ENCODE results near the gene TNIP3. TPM values are rescaled to one million over a fixed set of nuclear protein-coding genes. Genes with fewer than 3 reads are reported as not detected.

TNIP3 gene
- total and polyA plus RNA-seq, 9 of the 15 experiments (the other 6 are each of a cell fraction or from before 2014, with no cell fraction given): 0.14 TPM; not detected in 8

DNA sequence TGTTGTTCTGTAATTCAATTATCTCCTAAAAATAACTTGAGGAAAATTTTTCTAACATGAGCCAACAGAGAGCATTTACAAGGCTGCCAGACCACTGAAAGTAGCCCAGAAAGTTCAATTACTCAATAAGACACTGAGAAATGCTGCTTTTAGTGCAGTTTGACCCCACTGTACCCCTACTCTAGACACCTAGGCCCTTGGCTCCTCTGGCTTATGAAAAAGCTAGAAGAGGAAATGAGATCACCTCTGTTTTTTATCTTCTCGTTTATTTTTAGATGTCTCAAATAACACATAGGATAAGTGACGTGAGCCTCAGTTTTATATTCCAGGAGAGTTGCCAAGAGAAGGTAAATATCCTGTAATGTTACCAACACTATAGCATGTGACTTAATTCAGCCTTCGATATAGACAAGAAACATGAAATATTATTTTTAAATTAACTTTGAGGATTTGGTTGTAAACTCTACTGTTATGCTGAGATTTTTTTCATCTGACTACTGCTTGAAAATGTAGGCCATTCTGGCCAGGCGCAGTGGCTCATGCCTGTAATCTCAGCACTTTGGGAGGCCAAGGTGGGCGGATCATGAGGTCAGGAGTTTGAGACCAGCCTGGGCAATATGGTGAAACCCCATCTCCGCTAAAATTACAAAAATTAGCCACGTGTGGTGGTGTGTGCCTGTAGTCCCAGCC lies 24.4 kb downstream of the TNIP3 start:
- in situ Hi-C loops (cut with MboI): no loop called here
- H3K9ac ChIP-seq (ENCODE audit: insufficient read depth in 1 of 2, low read depth in 2 of 2, low read length in 2 of 2): no peak overlapping the region
- H3K27ac ChIP-seq (ENCODE audit: extremely low read depth, low read depth, low read length): no peak overlapping the region
- intact Hi-C loops (cut with micrococcal nuclease): no loop called here
- no peak for ATAC-seq
- H3K27me3 ChIP-seq (ENCODE audit: control insufficient read depth in 2 of 2, insufficient read depth in 2 of 2, low read length in 2 of 2): no peaks in the 10 kb centered on the region
- no peak for DNase-seq (ENCODE audit: extremely low read depth in 1 of 4, low spot score in 3 of 4)
- TF ChIP-seq, protein P1, sequence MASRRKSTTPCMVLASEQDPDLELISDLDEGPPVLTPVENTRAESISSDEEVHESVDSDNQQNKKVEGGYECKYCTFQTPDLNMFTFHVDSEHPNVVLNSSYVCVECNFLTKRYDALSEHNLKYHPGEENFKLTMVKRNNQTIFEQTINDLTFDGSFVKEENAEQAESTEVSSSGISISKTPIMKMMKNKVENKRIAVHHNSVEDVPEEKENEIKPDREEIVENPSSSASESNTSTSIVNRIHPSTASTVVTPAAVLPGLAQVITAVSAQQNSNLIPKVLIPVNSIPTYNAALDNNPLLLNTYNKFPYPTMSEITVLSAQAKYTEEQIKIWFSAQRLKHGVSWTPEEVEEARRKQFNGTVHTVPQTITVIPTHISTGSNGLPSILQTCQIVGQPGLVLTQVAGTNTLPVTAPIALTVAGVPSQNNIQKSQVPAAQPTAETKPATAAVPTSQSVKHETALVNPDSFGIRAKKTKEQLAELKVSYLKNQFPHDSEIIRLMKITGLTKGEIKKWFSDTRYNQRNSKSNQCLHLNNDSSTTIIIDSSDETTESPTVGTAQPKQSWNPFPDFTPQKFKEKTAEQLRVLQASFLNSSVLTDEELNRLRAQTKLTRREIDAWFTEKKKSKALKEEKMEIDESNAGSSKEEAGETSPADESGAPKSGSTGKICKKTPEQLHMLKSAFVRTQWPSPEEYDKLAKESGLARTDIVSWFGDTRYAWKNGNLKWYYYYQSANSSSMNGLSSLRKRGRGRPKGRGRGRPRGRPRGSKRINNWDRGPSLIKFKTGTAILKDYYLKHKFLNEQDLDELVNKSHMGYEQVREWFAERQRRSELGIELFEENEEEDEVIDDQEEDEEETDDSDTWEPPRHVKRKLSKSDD (conservative IDR thresholded peaks at IDR 0.05; ENCODE audit: low read length): no peak
- TF ChIP-seq ZSCAN32 (CRISPR knock-in tag; IDR thresholded peaks at IDR 0.05) (no peak), RBM14 (IDR thresholded peaks at IDR 0.05; ENCODE audit: borderline replicate concordance, insufficient read depth, low read depth, low read length) (no peak), FOS (IDR thresholded peaks at IDR 0.05; ENCODE audit: extremely low read depth, insufficient read length) (no peak), ZZZ3 (IDR thresholded peaks at IDR 0.05) (no peak)
- TF ChIP-seq, protein P2, sequence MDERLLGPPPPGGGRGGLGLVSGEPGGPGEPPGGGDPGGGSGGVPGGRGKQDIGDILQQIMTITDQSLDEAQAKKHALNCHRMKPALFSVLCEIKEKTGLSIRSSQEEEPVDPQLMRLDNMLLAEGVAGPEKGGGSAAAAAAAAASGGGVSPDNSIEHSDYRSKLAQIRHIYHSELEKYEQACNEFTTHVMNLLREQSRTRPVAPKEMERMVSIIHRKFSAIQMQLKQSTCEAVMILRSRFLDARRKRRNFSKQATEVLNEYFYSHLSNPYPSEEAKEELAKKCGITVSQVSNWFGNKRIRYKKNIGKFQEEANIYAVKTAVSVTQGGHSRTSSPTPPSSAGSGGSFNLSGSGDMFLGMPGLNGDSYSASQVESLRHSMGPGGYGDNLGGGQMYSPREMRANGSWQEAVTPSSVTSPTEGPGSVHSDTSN (CRISPR knock-in tag; IDR thresholded peaks at IDR 0.05; ENCODE audit: low read depth): no peak
- TF ChIP-seq, protein P2 (tag; conservative IDR thresholded peaks at IDR 0.05; ENCODE audit: low read depth): no peak
- TF ChIP-seq, protein P3, sequence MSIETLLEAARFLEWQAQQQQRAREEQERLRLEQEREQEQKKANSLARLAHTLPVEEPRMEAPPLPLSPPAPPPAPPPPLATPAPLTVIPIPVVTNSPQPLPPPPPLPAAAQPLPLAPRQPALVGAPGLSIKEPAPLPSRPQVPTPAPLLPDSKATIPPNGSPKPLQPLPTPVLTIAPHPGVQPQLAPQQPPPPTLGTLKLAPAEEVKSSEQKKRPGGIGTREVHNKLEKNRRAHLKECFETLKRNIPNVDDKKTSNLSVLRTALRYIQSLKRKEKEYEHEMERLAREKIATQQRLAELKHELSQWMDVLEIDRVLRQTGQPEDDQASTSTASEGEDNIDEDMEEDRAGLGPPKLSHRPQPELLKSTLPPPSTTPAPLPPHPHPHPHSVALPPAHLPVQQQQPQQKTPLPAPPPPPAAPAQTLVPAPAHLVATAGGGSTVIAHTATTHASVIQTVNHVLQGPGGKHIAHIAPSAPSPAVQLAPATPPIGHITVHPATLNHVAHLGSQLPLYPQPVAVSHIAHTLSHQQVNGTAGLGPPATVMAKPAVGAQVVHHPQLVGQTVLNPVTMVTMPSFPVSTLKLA (conservative IDR thresholded peaks at IDR 0.05): no peak
- H3K9me3 ChIP-seq (replicated peaks; ENCODE audit: control insufficient read depth, insufficient read depth, low read depth, low read length): no peaks in the 10 kb centered on the region
- H2AFZ ChIP-seq (ENCODE audit: low read depth, low read length): no peak overlapping the region
- no peak overlapping the region for H3K4me2 ChIP-seq (ENCODE audit: insufficient read depth, low read length)
- no peaks in the 10 kb centered on the region for H3K4me1 ChIP-seq (replicated peaks in 1 of 2; ENCODE audit: control insufficient read depth in 2 of 2, insufficient read depth in 2 of 2, low read length in 2 of 2)
- no TSS peak for BruUV-seq (replicated peaks)
- POLR2A ChIA-PET: no interaction called here
- CTCF ChIA-PET (ENCODE audit: low intra/inter-chr PET ratio): no interaction called here
- H3K79me2 ChIP-seq (ENCODE audit: control insufficient read depth, insufficient read depth, low read length): no peaks in the 10 kb centered on the region
- H3K4me3 ChIP-seq: no peak overlapping the region
- no peaks in the 10 kb centered on the region for H3K36me3 ChIP-seq (ENCODE audit: control insufficient read depth, insufficient read depth, low read length)
- no peak for FAIRE-seq
- H4K20me1 ChIP-seq (replicated peaks; ENCODE audit: control insufficient read depth, insufficient read depth, low read length): no peaks in the 10 kb centered on the region
- WGBS (ENCODE audit: insufficient coverage, low coverage, missing lambda C conversion rate): 0% methylated on average over 7 of the region's 7 CpGs
- H3K9me1 ChIP-seq (ENCODE audit: control insufficient read depth, insufficient read depth, low read length): no peaks in the 10 kb centered on the region

Data from K562 (cell line).